Inflammatory macrophage (primary cell): ENCODE data around the gene MYH11.
A peak's percentile ranks its signal among the peaks of the same experiment; 100 is the strongest.
"Not testable (repeated sequence)": the region's sequence is repeated elsewhere in the genome, so short reads cannot be mapped to it uniquely, and the experiment has no call there.

Source experiments
- DNase-seq, 2 donors: peaks; one replicate each; pipeline ENCODE4 v3.0.0-alpha.2; 2020 to 2022

Gene MYH11

DNA sequence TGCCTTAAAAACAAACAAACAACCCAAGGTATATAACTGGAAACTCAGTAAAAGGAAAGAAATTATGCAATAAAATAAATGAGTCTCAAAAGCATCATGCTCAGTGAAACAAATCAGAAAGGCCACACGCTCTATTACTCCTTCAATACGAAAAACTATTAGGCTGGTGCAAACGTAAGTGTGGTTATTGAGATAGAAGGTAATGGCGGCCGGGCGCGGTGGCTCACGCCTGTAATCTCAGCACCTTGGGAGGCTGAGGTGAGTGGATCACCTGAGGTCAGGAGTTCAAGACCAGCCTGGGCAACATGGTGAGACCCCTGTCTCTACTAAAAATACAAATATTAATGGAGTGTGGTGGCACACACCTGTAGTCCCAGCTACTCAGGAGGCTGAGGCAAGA, 17.6 kb downstream of the MYH11 start:
- not testable (repeated sequence) for DNase-seq

DNA sequence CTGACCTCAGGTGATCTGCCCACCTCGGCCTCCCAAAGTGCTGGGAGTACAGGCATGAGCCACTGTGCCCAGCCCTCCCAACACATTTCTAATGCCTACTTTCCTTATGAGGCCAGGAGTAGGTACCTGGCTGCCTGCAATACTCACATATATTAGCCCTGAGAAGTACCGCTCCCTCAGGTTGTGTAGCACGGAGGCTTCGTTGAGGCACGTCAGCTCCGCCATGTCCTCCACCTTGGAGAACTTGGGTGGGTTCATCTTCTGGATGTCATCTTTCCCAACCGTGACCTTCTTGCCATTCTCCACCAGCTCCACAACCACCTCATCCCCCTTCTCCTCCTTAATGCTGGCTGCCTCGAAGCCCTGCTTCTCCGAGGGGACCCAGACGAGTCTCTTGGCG, 19.1 kb downstream of the MYH11 start:
- no peak for DNase-seq

DNA sequence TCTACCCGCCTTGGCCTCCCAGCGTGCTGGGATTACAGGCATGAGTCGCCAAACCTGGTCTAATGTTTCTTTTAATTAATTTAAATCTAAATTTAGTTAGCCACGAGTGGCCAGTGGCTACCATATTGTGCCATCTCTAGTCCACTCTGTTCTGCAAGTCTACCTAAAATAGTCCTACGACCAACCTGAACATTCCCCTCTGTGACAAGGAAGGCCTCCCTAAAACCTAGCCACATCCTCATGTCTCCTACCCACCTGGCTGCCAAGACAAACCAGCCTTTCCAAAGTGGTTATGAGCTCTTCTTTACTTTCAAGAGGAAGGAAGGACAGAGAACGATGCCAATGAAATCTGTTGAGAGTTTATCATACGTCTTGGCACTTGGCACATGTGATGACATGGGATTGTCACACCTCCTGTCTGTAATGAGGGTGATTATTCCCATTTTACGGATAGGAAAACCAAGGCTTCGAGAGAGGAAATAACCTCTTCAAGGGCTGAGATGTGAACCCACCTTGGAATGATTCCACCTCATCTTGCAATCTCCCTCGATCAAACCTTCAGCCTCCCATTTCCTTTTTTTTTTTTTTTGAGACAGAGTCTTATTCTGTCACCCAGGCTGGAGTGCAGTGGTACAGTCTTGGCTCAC, 19.7 kb downstream of the MYH11 start:
- no peak for DNase-seq

GRCh38 chr16:15836074-15836473, 20.8 kb downstream of the MYH11 start:
- no peak for DNase-seq

GRCh38 chr16:15835136-15835878, 21.5 kb downstream of the MYH11 start:
- DNase-seq = no peak

DNA sequence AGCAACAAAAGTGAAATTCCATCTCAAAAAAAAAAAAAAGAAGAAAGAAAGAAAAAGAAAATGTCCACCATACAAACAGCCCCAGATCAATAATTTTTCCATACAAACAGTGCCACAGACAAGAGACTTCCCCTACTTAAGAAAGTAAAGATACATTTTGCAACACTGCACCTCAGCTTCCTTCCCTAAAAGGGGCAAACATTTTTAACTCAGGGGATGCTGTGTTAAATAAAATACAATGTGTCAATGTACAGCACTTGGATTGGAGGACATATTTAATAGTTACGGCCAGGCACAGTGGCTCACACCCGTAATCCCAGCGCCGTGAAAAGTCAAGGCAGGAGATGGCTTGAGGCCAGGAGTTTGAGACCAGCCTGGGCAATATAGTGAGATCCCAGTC, 22.3 kb downstream of the MYH11 start:
- DNase-seq = peak in 1 of 2 donors; percentile 17

DNA sequence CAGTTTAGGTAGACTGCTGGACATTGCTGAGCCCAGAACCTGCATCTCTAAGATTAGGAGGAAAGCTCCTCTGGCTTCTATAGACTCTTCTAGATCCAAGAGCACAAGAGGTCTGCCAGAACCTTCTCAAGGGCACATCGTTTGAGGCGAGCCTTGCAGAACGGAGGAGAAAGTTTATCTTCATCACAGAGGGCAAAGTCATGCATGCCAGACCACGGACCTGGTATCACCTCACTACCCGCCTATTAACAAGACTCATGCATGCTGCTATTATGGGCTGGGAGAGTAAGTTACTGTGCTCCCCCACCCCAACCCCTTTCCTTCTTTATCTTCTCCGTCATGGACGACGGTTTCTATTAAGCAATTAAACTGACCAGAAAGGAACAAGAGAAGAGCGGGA, 23.3 kb downstream of the MYH11 start:
- no peak for DNase-seq

- DNase-seq = no peak
Measured at GRCh38 chr16:15832241-15832640, 24.6 kb downstream of the MYH11 start.

- DNase-seq = peak; percentile 49 to 64
Measured at GRCh38 chr16:15830832-15831451, 25.9 kb downstream of the MYH11 start.

- DNase-seq = peak; percentile 57 to 58
Measured at GRCh38 chr16:15829460-15829859, 27.4 kb downstream of the MYH11 start.

GRCh38 chr16:15827709-15828343, 29.0 kb downstream of the MYH11 start:
- no peak for DNase-seq

DNA sequence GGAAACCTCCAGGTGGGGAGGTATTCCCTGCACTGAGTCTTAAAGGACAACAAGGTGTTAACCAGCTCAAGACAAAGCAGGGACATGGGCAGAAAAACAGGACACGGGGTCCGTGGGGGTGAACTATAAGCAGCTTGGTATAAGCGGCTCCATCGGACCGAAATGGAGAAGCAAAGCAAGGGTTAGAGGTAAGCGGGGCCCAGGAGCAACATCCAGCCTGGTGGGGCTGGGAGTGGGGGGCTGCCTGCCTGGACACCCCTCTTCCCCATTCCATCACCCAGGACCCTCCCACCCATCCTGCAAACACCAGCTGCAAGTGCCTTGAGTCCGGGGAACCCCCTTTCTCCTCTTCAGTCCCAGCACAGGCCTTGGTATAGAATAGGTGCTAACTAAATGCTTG, 29.5 kb downstream of the MYH11 start:
- no peak for DNase-seq

- no peak for DNase-seq
Measured at GRCh38 chr16:15825750-15826305, 31.0 kb downstream of the MYH11 start.

DNA sequence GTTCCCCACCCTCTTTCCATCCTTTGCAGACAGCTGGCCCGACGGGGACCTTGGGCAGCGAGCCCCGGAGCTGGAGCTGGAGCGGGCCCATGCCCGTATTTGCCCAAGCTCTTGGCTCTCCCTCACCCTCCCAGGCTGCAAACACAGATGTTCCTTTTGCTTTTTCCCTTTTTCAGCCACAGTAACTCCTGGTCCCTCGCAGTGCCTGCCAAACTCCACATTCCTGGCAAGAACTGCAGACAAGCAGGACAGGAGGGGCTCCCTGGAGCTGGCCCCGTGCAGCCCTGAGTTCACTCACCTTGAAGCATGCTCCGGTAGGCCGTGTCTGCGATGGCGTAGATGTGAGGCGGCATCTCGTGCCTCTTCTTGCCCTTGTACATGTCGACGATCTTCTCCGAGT, 33.9 kb downstream of the MYH11 start:
- DNase-seq = no peak

DNA sequence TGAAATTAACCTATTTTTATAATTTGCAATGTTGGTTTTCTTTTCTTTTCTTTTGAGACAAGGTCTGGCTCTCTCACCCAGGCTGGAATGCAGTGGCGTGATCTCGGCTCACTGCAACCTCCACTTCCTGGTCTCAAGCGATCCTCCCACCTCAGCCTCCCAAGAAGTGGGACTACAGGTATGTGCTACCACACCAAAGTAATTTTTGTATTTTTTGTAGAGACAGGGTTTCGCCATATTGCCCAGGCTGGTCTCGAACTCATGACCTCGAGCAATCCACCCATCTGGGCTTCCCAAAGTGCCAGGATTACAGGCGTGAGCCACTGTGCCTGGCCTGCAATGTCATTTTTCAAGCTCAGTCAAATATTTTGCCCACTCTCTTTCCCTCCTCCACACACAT, 36.0 kb downstream of the MYH11 start:
- DNase-seq = no peak

DNA sequence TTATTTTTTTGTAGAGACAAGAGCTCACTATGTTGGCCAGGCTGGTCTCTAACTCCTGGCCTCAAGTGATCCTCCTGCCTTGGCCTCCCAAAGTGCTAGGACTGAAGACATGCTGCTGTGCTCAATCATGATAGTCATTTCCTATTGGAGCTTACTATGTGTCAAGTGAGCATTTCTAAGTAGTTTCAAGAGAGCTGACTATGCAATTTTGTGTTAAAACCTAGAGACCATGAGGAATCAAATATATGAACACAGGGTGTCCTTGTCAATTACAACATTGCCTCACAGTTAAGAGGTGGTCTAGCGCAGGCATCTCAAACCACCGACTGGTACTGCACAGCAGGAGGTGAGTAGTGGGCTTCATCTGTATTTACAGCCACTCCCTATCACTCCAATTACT, 37.8 kb downstream of the MYH11 start:
- no peak for DNase-seq

DNA sequence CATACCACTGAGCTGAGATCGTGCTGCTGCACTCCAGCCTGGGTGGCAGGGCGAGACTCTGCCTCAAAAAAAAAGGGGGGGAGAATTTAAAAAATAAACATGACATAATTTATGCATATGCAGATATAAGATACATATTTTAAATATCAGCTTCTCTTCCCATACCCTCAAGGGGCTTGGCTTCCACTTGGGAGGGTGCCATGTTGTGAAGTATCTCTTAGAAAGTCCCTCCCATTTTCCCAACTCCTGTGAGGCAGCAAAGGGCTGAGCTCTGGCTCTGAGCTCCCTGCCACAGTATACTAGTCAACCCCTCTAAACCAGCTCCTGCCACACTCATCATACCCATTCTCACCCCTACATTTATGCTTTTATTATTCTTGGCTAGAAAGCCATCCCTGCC, 39.4 kb downstream of the MYH11 start:
- DNase-seq = no peak

GRCh38 chr16:15816228-15816627, 40.6 kb downstream of the MYH11 start:
- DNase-seq = no peak

- not testable (repeated sequence) for DNase-seq
Measured at GRCh38 chr16:15812401-15812750, 44.5 kb downstream of the MYH11 start.

- peak in 1 of 2 donors; percentile 88 for DNase-seq
Measured at GRCh38 chr16:15811481-15812400, 45.1 kb downstream of the MYH11 start.

DNA sequence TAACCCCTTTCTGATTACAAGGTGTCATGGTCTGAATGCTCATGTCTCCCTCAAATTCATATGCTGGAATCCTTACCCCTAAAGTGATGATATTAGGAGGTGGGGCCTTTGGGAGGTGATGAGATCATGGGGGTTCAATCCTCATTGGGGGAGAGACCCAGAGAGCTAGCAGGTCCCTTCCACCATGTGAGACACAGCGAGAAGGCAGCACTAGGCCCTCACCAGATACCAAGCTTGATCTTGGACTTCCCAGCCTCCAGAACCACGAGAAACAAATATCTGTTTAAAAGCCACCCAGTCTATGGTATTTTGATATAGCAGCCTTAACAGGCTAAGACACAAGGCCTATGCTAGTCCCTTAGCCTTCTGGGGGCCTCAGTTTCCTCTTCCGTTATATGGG, 45.9 kb downstream of the MYH11 start:
- DNase-seq = no peak

GRCh38 chr16:15810411-15810810, 46.4 kb downstream of the MYH11 start:
- no peak for DNase-seq
